Neural cell (in vitro differentiated cells): ENCODE results near the gene EYS. TPM values are rescaled to one million over a fixed set of nuclear protein-coding genes. Genes with fewer than 3 reads are reported as not detected.

ENCODE experiments used
- H2AFZ ChIP-seq: fragments of 200-600, 300-800 bp; sonication (generic), shearing (Covaris generic); 2 replicates; pipeline ENCODE4 v1.6.0; 2014; ENCODE audit warnings: low read depth, mild to moderate bottlenecking, antibody characterized with exemption, low read length, moderate library complexity
- H3F3A ChIP-seq: fragments of 200-600 bp; shearing (Covaris generic); 2 replicates; pipeline ENCODE4 v1.6.1; 2016; ENCODE audit warnings: mild to moderate bottlenecking, moderate library complexity, mixed read lengths, antibody characterized with exemption, low read length; ENCODE audit not compliant: insufficient read depth, poor library complexity, severe bottlenecking
- H3K27ac ChIP-seq: fragments of 200-600, 300-800 bp; sonication (generic), shearing (Covaris generic); 2 replicates; pipeline ENCODE4 v1.5.1; 2014; ENCODE audit warnings: mild to moderate bottlenecking, low read length, moderate library complexity
- H3K27me3 ChIP-seq: fragments of 300-800, 200-600 bp; sonication (generic), shearing (Covaris generic); 2 replicates; pipeline ENCODE4 v1.6.0; 2014; ENCODE audit warnings: mild to moderate bottlenecking, low read depth, low read length, moderate library complexity; ENCODE audit not compliant: insufficient read depth
- H3K36me3 ChIP-seq: fragments of 300-800, 200-600 bp; sonication (generic), shearing (Covaris generic); 2 replicates; pipeline ENCODE4 v1.5.1; 2014; ENCODE audit warnings: mild to moderate bottlenecking, antibody characterized with exemption, low read length, moderate library complexity; ENCODE audit not compliant: insufficient read depth
- H3K4me2 ChIP-seq: fragments of 300-800, 200-600 bp; sonication (generic), shearing (Covaris generic); 2 replicates; pipeline ENCODE4 v1.6.0; 2014; ENCODE audit warnings: mild to moderate bottlenecking, low read length
- H3K4me3 ChIP-seq: fragments of 300-800, 200-600 bp; sonication (generic), shearing (Covaris generic); 2 replicates; pipeline ENCODE4 v1.5.1; 2014; ENCODE audit warnings: mild to moderate bottlenecking, low read length, moderate library complexity
- H3K79me2 ChIP-seq: fragments of 200-600 bp; shearing (Covaris generic); replicated peaks from 2 replicates; pipeline ENCODE4 v1.6.0; 2014; ENCODE audit warnings: mild to moderate bottlenecking, low read length, moderate library complexity; ENCODE audit not compliant: insufficient read depth
- H3K9ac ChIP-seq: fragments of 300-800, 200-600 bp; sonication (generic), shearing (Covaris generic); 2 replicates; pipeline ENCODE4 v1.6.1; 2016; ENCODE audit warnings: mild to moderate bottlenecking, low read length, mixed read lengths
- H3K9me2 ChIP-seq: fragments of 200-600 bp; shearing (Covaris generic); 2 replicates; pipeline ENCODE4 v1.6.1; 2016; ENCODE audit warnings: mild to moderate bottlenecking, low read length, mixed read lengths; ENCODE audit not compliant: insufficient read depth
- H3K9me3 ChIP-seq: fragments of 200-600, 300-800 bp; sonication (generic), shearing (Covaris generic); 2 replicates; pipeline ENCODE4 v1.6.1; 2016; ENCODE audit warnings: mild to moderate bottlenecking, mixed run types, low read length, moderate library complexity, mixed read lengths
- H4K20me1 ChIP-seq: fragments of 200-600 bp; shearing (Covaris generic); 2 replicates; pipeline ENCODE4 v1.6.1; 2016; ENCODE audit warnings: mild to moderate bottlenecking, mixed run types; ENCODE audit not compliant: insufficient read depth
- CTCF ChIP-seq: fragments of 450-650 bp; IDR thresholded peaks from 2 replicates; pipeline ENCODE4 v1.5.1; 2014; ENCODE audit warnings: antibody characterized with exemption, mild to moderate bottlenecking, moderate library complexity; ENCODE audit not compliant: poor library complexity, severe bottlenecking
- EP300 ChIP-seq: fragments of 450-650 bp; conservative IDR thresholded peaks from 2 replicates; pipeline ENCODE4 v1.6.1; 2014; ENCODE audit warnings: antibody characterized with exemption, mild to moderate bottlenecking, moderate library complexity; ENCODE audit not compliant: poor library complexity, severe bottlenecking
- EZH2 ChIP-seq: fragments of 200-600, 300-800 bp; shearing (Covaris generic), sonication (generic); IDR thresholded peaks from 2 replicates; pipeline ENCODE4 v1.6.1; 2014; ENCODE audit warnings: antibody characterized with exemption, low read length, borderline replicate concordance, mild to moderate bottlenecking; ENCODE audit not compliant: insufficient read depth, poor library complexity, severe bottlenecking
- MXI1 ChIP-seq: fragments of 450-650 bp; conservative IDR thresholded peaks from 2 replicates; pipeline ENCODE4 v1.6.1; 2014; ENCODE audit warnings: antibody characterized with exemption, mild to moderate bottlenecking; ENCODE audit not compliant: poor library complexity, severe bottlenecking
- POLR2AphosphoS5 ChIP-seq: IDR thresholded peaks from 2 replicates; pipeline ENCODE4 v1.6.1; 2012
- RAD21 ChIP-seq: fragments of 450-650 bp; conservative IDR thresholded peaks from 2 replicates; pipeline ENCODE4 v1.6.1; 2014; ENCODE audit warnings: antibody characterized with exemption, mild to moderate bottlenecking, moderate library complexity
- REST ChIP-seq: IDR thresholded peaks from 2 replicates; pipeline ENCODE4 v1.6.1; 2012; ENCODE audit warnings: borderline replicate concordance
- SMC3 ChIP-seq: fragments of 450-650 bp; conservative IDR thresholded peaks from 2 replicates; pipeline ENCODE4 v1.6.1; 2014; ENCODE audit warnings: antibody characterized with exemption, mild to moderate bottlenecking, moderate library complexity; ENCODE audit not compliant: poor library complexity
- TAF1 ChIP-seq: IDR thresholded peaks from 2 replicates; pipeline ENCODE4 v1.6.1; 2012; ENCODE audit warnings: low read depth
- polyA plus RNA-seq: library from polyadenylated mRNA; depleted of rRNA; stranded (reverse); fragments of >200 nt; gene quantifications from 2 replicates; pipeline ENCODE4 v1.2.3, GENCODE V29; 2014

EYS gene
- polyA plus RNA-seq, 1 donor from 2014 or later, result 0.38 TPM

GRCh38 chr6:63676412-63677114, 2030.5 kb downstream of the EYS start:
- H3K9ac ChIP-seq, result no peak overlapping the region
- peaks cover 57% of the 10 kb centered on the region for H3K79me2 ChIP-seq
- H3K9me2 ChIP-seq, result no peaks in the 10 kb centered on the region
- no peaks in the 10 kb centered on the region for H3K36me3 ChIP-seq
- no peaks in the 10 kb centered on the region for H3F3A ChIP-seq
- no peak overlapping the region for H3K4me3 ChIP-seq
- H3K27me3 ChIP-seq, result no peaks in the 10 kb centered on the region
- H3K4me2 ChIP-seq, result no peak overlapping the region
- no peak overlapping the region for H3K27ac ChIP-seq
- no peak overlapping the region for H2AFZ ChIP-seq
- TF ChIP-seq MXI1 (no peak), EZH2 (no peak), EP300 (no peak), RAD21 (no peak), REST (no peak), TAF1 (no peak), POLR2AphosphoS5 (no peak), SMC3 (no peak), CTCF (no peak)
- H4K20me1 ChIP-seq, result no peaks in the 10 kb centered on the region
- H3K9me3 ChIP-seq, result no peaks in the 10 kb centered on the region

GRCh38 chr6:63675138-63675537, 2031.9 kb downstream of the EYS start:
- Histone ChIP-seq H3K36me3 (no peaks in the 10 kb centered on the region), H4K20me1 (no peaks in the 10 kb centered on the region), H3K79me2 (peaks cover 56% of the 10 kb centered on the region), H3K27ac (no peak overlapping the region), H3K4me2 (no peak overlapping the region), H3K27me3 (no peaks in the 10 kb centered on the region), H3K4me3 (no peak overlapping the region), H3K9me3 (no peaks in the 10 kb centered on the region), H3K9me2 (no peaks in the 10 kb centered on the region), H3K9ac (no peak overlapping the region), H2AFZ (no peak overlapping the region), H3F3A (no peaks in the 10 kb centered on the region)
- no peak for TF ChIP-seq RAD21
- TF ChIP-seq EP300, result no peak
- no peak for TF ChIP-seq REST
- no peak for TF ChIP-seq EZH2
- no peak for TF ChIP-seq POLR2AphosphoS5
- TF ChIP-seq SMC3, result no peak
- TF ChIP-seq CTCF, result no peak
- no peak for TF ChIP-seq TAF1
- TF ChIP-seq MXI1, result no peak
